ENCODE measurements around the gene SELENOM. TPM values are rescaled to one million over a fixed set of nuclear protein-coding genes. Genes with fewer than 3 reads are reported as not detected.

SELENOM gene
- total RNA-seq, 3 donors from 2014 or later (not counting 1 experiment from before 2014, with no cell fraction given), result 8.1 to 14.0 (median 10.6) TPM

GRCh38 chr22:31122532-31123291 lies 15.3 kb upstream of the SELENOM start, which contains the start of gene INPP5J:
Gene INPP5J, plus strand, starts transcription at chr22:31122966. Its CDS starts 49 bp downstream, at chr22:31123015.
- Mint-ChIP-seq H3K27me3 (ENCODE audit: low read depth in 2 of 2) (no peaks in the 10 kb centered on the region), H3K9me3 (no peaks in the 10 kb centered on the region), H3K36me3 (no peaks in the 10 kb centered on the region), H3K4me3 (no peak within 1 kb of the TSS), H3K27ac (no peak within 1 kb of the TSS), H3K4me1 (no peaks in the 10 kb centered on the region)
- no peak for TF ChIP-seq CTCF (IDR thresholded peaks at IDR 0.05)
- DNase-seq (no peak), ATAC-seq (no peak)
- Histone ChIP-seq H3K9me3 (ENCODE audit: control insufficient read depth, insufficient read depth, low read length) (no peaks in the 10 kb centered on the region), H3K36me3 (ENCODE audit: control insufficient read depth, insufficient read depth, low read length) (no peaks in the 10 kb centered on the region), H3K27me3 (ENCODE audit: control insufficient read depth, insufficient read depth, low read length) (no peaks in the 10 kb centered on the region), H3K27ac (ENCODE audit: low read length) (no peak within 1 kb of the TSS), H3K4me1 (ENCODE audit: control insufficient read depth, insufficient read depth, low read length) (no peaks in the 10 kb centered on the region), H3K4me3 (ENCODE audit: low read length) (no peak within 1 kb of the TSS)
- 72% methylated on average over 10 of the region's 10 CpGs for WGBS (ENCODE audit: insufficient coverage)
- intact Hi-C loops (cut with micrococcal nuclease), result no loop called here

- Histone ChIP-seq H3K27me3 (ENCODE audit: control insufficient read depth, insufficient read depth, low read length) (no peaks in the 10 kb centered on the region), H3K36me3 (ENCODE audit: control insufficient read depth, insufficient read depth, low read length) (no peaks in the 10 kb centered on the region), H3K4me3 (ENCODE audit: low read length) (no peak overlapping the region), H3K4me1 (ENCODE audit: control insufficient read depth, insufficient read depth, low read length) (no peaks in the 10 kb centered on the region), H3K27ac (ENCODE audit: low read length) (no peak overlapping the region), H3K9me3 (ENCODE audit: control insufficient read depth, insufficient read depth, low read length) (no peaks in the 10 kb centered on the region)
- no peak for DNase-seq
- intact Hi-C loops (cut with micrococcal nuclease), result no loop called here
- Mint-ChIP-seq H3K27ac (no peak overlapping the region), H3K9me3 (no peaks in the 10 kb centered on the region), H3K4me1 (no peaks in the 10 kb centered on the region), H3K4me3 (no peak overlapping the region), H3K27me3 (ENCODE audit: low read depth in 2 of 2) (no peaks in the 10 kb centered on the region), H3K36me3 (no peaks in the 10 kb centered on the region)
- TF ChIP-seq CTCF (IDR thresholded peaks at IDR 0.05), result no peak
- no peak for ATAC-seq
- 68% methylated on average over 2 of the region's 2 CpGs for WGBS (ENCODE audit: insufficient coverage)
These were observed 14.8 kb upstream of the SELENOM start for GRCh38 chr22:31122196-31122531.

GRCh38 chr22:31121403-31121802 lies 14.0 kb upstream of the SELENOM start:
- Mint-ChIP-seq H3K9me3 (no peaks in the 10 kb centered on the region), H3K36me3 (no peaks in the 10 kb centered on the region), H3K27me3 (ENCODE audit: low read depth in 2 of 2) (no peaks in the 10 kb centered on the region), H3K4me3 (no peak overlapping the region), H3K4me1 (no peaks in the 10 kb centered on the region), H3K27ac (no peak overlapping the region)
- intact Hi-C loops (cut with micrococcal nuclease), result no loop called here
- H3K27ac ChIP-seq (ENCODE audit: low read length), result no peak overlapping the region
- no peaks in the 10 kb centered on the region for H3K9me3 ChIP-seq (ENCODE audit: control insufficient read depth, insufficient read depth, low read length)
- no peak for DNase-seq
- no peak for ATAC-seq
- no peaks in the 10 kb centered on the region for H3K27me3 ChIP-seq (ENCODE audit: control insufficient read depth, insufficient read depth, low read length)
- no peaks in the 10 kb centered on the region for H3K36me3 ChIP-seq (ENCODE audit: control insufficient read depth, insufficient read depth, low read length)
- H3K4me1 ChIP-seq (ENCODE audit: control insufficient read depth, insufficient read depth, low read length), result no peaks in the 10 kb centered on the region
- WGBS (ENCODE audit: insufficient coverage), result 98% methylated on average over 4 of the region's 4 CpGs
- TF ChIP-seq CTCF (IDR thresholded peaks at IDR 0.05), result no peak
- H3K4me3 ChIP-seq (ENCODE audit: low read length), result no peak overlapping the region

- no peak overlapping the region for H3K27ac Mint-ChIP-seq
- intact Hi-C loops (cut with micrococcal nuclease), result no loop called here
These were observed 13.3 kb upstream of the SELENOM start for GRCh38 chr22:31120642-31121041.

More at GRCh38 chr22:31120642-31121041, 13.3 kb upstream of the SELENOM start:
- H3K4me3 Mint-ChIP-seq, result no peak overlapping the region
- DNase-seq (no peak), ATAC-seq (no peak)
- H3K4me1 Mint-ChIP-seq, result no peaks in the 10 kb centered on the region
- H3K4me1 ChIP-seq (ENCODE audit: control insufficient read depth, insufficient read depth, low read length), result no peaks in the 10 kb centered on the region
- WGBS (ENCODE audit: insufficient coverage), result 96% methylated on average over 1 of the region's 1 CpG
- no peak overlapping the region for H3K4me3 ChIP-seq (ENCODE audit: low read length)
- no peaks in the 10 kb centered on the region for H3K27me3 ChIP-seq (ENCODE audit: control insufficient read depth, insufficient read depth, low read length)
- no peaks in the 10 kb centered on the region for H3K27me3 Mint-ChIP-seq (ENCODE audit: low read depth in 2 of 2)
- no peak overlapping the region for H3K27ac ChIP-seq (ENCODE audit: low read length)
- H3K36me3 Mint-ChIP-seq, result no peaks in the 10 kb centered on the region
- no peak for TF ChIP-seq CTCF (IDR thresholded peaks at IDR 0.05)
- no peaks in the 10 kb centered on the region for H3K9me3 Mint-ChIP-seq
- no peaks in the 10 kb centered on the region for H3K9me3 ChIP-seq (ENCODE audit: control insufficient read depth, insufficient read depth, low read length)
- no peaks in the 10 kb centered on the region for H3K36me3 ChIP-seq (ENCODE audit: control insufficient read depth, insufficient read depth, low read length)

Data from natural killer cell (primary cell).